ENCODE measurements around the gene MAMLD1. TPM values are rescaled to one million over a fixed set of nuclear protein-coding genes. Genes with fewer than 3 reads are reported as not detected.
"Not testable (repeated sequence)": the region's sequence is repeated elsewhere in the genome, so short reads cannot be mapped to it uniquely, and the experiment has no call there.

MAMLD1 gene
- total RNA-seq, 4 donors from 2014 or later, result 1.2 to 2.0 (median 1.6) TPM

GRCh38 chrX:150337026-150337425, 26.1 kb upstream of the MAMLD1 start:
- Histone ChIP-seq H3K4me1 (no peaks in the 10 kb centered on the region), H3K27ac (no peak overlapping the region), H3K36me3 (no peaks in the 10 kb centered on the region), H3K27me3 (no peaks in the 10 kb centered on the region), H3K4me3 (no peak overlapping the region), H3K9me3 (no peaks in the 10 kb centered on the region)
- in situ Hi-C loops (cut with MboI; ENCODE audit: low sequenced_read_pairs in 4 of 4) (no loop called here), intact Hi-C loops (cut with DNase I; ENCODE audit: low total_unique reads) (no loop called here)
- DNase-seq (no peak), ATAC-seq (no peak)
- TF ChIP-seq CTCF (IDR thresholded peaks at IDR 0.05 in 4 of 5, conservative IDR thresholded peaks at IDR 0.05 in 1 of 5), result no peak
- TF ChIP-seq POLR2A (IDR thresholded peaks at IDR 0.05), result no peak

GRCh38 chrX:150337536-150337935, 25.6 kb upstream of the MAMLD1 start:
- intact Hi-C loops (cut with DNase I; ENCODE audit: low total_unique reads), result no loop called here
- Histone ChIP-seq H3K27me3 (no peaks in the 10 kb centered on the region), H3K4me1 (no peaks in the 10 kb centered on the region), H3K9me3 (no peaks in the 10 kb centered on the region), H3K36me3 (no peaks in the 10 kb centered on the region), H3K27ac (no peak overlapping the region), H3K4me3 (no peak overlapping the region)
- in situ Hi-C loops (cut with MboI; ENCODE audit: low sequenced_read_pairs in 4 of 4), result no loop called here
- ATAC-seq (no peak), DNase-seq (no peak)
- no peak for TF ChIP-seq POLR2A (IDR thresholded peaks at IDR 0.05)
- TF ChIP-seq CTCF (IDR thresholded peaks at IDR 0.05 in 4 of 5, conservative IDR thresholded peaks at IDR 0.05 in 1 of 5), result no peak

DNA sequence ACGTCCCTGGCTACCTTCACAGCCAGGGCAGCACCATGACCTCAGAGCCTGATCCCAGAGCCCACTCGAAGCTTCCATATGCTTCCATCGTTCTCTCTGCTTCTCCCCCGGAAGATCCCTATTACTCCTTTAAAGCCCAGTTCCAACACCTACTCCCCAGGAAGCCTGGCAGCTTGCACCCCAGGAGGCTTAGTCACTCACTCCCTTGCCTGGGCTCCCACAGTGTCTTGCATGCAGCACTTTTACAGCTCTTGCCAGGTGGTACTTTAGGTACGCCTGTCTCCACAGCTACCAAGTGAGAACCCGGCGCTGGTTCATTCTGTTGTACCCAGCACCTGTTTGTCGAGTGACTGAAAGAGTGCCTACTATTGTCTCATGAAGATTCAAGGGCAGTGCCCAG, 24.5 kb upstream of the MAMLD1 start:
- no peak overlapping the region for H3K27ac ChIP-seq
- no peak overlapping the region for H3K4me3 ChIP-seq
- no peaks in the 10 kb centered on the region for H3K4me1 ChIP-seq
- DNase-seq, result no peak
- no peak for ATAC-seq
- in situ Hi-C loops (cut with MboI; ENCODE audit: low sequenced_read_pairs in 4 of 4), result no loop called here
- intact Hi-C loops (cut with DNase I; ENCODE audit: low total_unique reads), result no loop called here
- H3K27me3 ChIP-seq, result no peaks in the 10 kb centered on the region
- H3K36me3 ChIP-seq, result no peaks in the 10 kb centered on the region
- no peaks in the 10 kb centered on the region for H3K9me3 ChIP-seq
- no peak for TF ChIP-seq CTCF (IDR thresholded peaks at IDR 0.05 in 4 of 5, conservative IDR thresholded peaks at IDR 0.05 in 1 of 5)
- no peak for TF ChIP-seq POLR2A (IDR thresholded peaks at IDR 0.05)

DNA sequence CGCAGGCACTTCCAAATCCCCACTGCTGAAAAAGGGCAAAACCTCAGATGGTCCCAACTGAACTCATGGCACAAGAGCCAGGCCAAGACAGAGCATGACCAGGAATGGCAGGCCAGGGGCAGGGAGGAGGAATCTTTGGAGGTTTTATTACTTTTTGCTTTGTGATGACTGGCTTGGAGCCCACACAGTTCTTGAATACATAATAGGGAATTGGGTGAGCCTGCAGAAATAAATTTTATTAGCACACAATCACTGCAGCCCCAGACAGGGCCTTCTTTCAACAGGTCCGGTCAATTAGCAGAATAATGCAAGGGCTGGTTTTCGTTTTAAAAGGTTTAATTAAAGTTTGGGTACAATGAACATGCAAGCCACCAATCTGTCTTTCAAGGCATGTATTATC, 23.4 kb upstream of the MAMLD1 start:
- Histone ChIP-seq H3K36me3 (no peaks in the 10 kb centered on the region), H3K4me3 (no peak overlapping the region), H3K27ac (no peak overlapping the region), H3K4me1 (no peaks in the 10 kb centered on the region), H3K9me3 (no peaks in the 10 kb centered on the region), H3K27me3 (no peaks in the 10 kb centered on the region)
- no peak for ATAC-seq
- TF ChIP-seq POLR2A (IDR thresholded peaks at IDR 0.05) (no peak), CTCF (IDR thresholded peaks at IDR 0.05 in 4 of 5, conservative IDR thresholded peaks at IDR 0.05 in 1 of 5) (no peak)
- DNase-seq, result no peak
- intact Hi-C loops (cut with DNase I; ENCODE audit: low total_unique reads), result no loop called here
- in situ Hi-C loops (cut with MboI; ENCODE audit: low sequenced_read_pairs in 4 of 4), result no loop called here

- intact Hi-C loops (cut with DNase I; ENCODE audit: low total_unique reads); in situ Hi-C loops (cut with MboI; ENCODE audit: low sequenced_read_pairs in 4 of 4); H3K27ac ChIP-seq; H3K36me3 ChIP-seq; ATAC-seq; DNase-seq; H3K27me3 ChIP-seq; H3K4me3 ChIP-seq; H3K4me1 ChIP-seq; H3K9me3 ChIP-seq: not testable (repeated sequence)
These were observed 22.8 kb upstream of the MAMLD1 start for GRCh38 chrX:150340326-150340725.

Data from gastrocnemius medialis (tissue), 4 donors.